ENCODE data around the gene ATG7.

DNA sequence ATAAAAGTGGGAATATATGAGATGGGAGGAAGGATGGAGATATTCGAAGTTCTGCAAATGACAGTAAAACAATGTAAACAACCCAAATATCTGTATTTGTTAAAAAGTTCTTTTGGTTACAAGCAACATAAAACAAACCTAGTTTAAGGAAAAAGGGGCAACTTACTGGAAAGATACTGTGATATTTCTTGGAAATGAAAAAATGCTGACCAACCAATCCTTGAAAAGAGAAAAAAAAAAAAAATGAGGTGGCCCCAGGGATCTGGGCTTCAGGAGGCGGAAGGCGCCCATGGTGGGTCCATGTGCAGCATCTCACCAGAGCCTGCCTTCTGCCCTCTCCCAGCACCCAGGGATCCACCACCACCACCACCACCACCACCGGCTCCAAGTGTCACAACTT lies 312.4 kb downstream of the ATG7 start:
- TF ChIP-seq, protein P1, sequence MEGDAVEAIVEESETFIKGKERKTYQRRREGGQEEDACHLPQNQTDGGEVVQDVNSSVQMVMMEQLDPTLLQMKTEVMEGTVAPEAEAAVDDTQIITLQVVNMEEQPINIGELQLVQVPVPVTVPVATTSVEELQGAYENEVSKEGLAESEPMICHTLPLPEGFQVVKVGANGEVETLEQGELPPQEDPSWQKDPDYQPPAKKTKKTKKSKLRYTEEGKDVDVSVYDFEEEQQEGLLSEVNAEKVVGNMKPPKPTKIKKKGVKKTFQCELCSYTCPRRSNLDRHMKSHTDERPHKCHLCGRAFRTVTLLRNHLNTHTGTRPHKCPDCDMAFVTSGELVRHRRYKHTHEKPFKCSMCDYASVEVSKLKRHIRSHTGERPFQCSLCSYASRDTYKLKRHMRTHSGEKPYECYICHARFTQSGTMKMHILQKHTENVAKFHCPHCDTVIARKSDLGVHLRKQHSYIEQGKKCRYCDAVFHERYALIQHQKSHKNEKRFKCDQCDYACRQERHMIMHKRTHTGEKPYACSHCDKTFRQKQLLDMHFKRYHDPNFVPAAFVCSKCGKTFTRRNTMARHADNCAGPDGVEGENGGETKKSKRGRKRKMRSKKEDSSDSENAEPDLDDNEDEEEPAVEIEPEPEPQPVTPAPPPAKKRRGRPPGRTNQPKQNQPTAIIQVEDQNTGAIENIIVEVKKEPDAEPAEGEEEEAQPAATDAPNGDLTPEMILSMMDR (IDR thresholded peaks at IDR 0.05 in 2 of 3, conservative IDR thresholded peaks at IDR 0.05 in 1 of 3; ENCODE audit: borderline replicate concordance in 1 of 3, insufficient read depth in 1 of 3, low read depth in 2 of 3, low read length in 2 of 3): no peak
- TF ChIP-seq EZH2 (IDR thresholded peaks at IDR 0.05): no peak
- no peak for TF ChIP-seq POLR2AphosphoS5 (IDR thresholded peaks at IDR 0.05; ENCODE audit: low read depth, low read length)
- TF ChIP-seq SIN3A (IDR thresholded peaks at IDR 0.05; ENCODE audit: low read depth): no peak
- TF ChIP-seq, protein P2, sequence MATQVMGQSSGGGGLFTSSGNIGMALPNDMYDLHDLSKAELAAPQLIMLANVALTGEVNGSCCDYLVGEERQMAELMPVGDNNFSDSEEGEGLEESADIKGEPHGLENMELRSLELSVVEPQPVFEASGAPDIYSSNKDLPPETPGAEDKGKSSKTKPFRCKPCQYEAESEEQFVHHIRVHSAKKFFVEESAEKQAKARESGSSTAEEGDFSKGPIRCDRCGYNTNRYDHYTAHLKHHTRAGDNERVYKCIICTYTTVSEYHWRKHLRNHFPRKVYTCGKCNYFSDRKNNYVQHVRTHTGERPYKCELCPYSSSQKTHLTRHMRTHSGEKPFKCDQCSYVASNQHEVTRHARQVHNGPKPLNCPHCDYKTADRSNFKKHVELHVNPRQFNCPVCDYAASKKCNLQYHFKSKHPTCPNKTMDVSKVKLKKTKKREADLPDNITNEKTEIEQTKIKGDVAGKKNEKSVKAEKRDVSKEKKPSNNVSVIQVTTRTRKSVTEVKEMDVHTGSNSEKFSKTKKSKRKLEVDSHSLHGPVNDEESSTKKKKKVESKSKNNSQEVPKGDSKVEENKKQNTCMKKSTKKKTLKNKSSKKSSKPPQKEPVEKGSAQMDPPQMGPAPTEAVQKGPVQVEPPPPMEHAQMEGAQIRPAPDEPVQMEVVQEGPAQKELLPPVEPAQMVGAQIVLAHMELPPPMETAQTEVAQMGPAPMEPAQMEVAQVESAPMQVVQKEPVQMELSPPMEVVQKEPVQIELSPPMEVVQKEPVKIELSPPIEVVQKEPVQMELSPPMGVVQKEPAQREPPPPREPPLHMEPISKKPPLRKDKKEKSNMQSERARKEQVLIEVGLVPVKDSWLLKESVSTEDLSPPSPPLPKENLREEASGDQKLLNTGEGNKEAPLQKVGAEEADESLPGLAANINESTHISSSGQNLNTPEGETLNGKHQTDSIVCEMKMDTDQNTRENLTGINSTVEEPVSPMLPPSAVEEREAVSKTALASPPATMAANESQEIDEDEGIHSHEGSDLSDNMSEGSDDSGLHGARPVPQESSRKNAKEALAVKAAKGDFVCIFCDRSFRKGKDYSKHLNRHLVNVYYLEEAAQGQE (IDR thresholded peaks at IDR 0.05; ENCODE audit: low read depth): no peak
- no peak for TF ChIP-seq SRF (IDR thresholded peaks at IDR 0.05; ENCODE audit: low read depth)

All from HCT116 (cell line).